Activated T-cell treated with anti-CD3 and anti-CD28 coated beads for 24 hours (primary cell): ENCODE data around the gene STAT3.
A peak's percentile ranks its signal among the peaks of the same experiment; 100 is the strongest.
"Not testable (repeated sequence)": the region's sequence is repeated elsewhere in the genome, so short reads cannot be mapped to it uniquely, and the experiment has no call there.

Experiments used
- DNase-seq: peaks from one replicate; pipeline ENCODE4 v3.0.0-alpha.2; 2020; ENCODE audit warnings: low read depth

The STAT3 gene

GRCh38 chr17:42346481-42346880 lies 41.8 kb downstream of the STAT3 start:
- no peak for DNase-seq

- DNase-seq = no peak
Observed at GRCh38 chr17:42345396-42346073, 42.7 kb downstream of the STAT3 start.

GRCh38 chr17:42342242-42343008 lies 45.8 kb downstream of the STAT3 start:
- DNase-seq = no peak

- DNase-seq = no peak
Observed at GRCh38 chr17:42341568-42341967, 46.7 kb downstream of the STAT3 start.

GRCh38 chr17:42340691-42341127 lies 47.5 kb downstream of the STAT3 start:
- peak; percentile 27 for DNase-seq

GRCh38 chr17:42339221-42339620 lies 49.0 kb downstream of the STAT3 start:
- DNase-seq = no peak

- no peak for DNase-seq
Observed at GRCh38 chr17:42338427-42338985, 49.7 kb downstream of the STAT3 start.

GRCh38 chr17:42337442-42337841 lies 50.8 kb downstream of the STAT3 start:
- peak; percentile 61 for DNase-seq

- DNase-seq = no peak
Observed at GRCh38 chr17:42334677-42335076, 53.6 kb downstream of the STAT3 start.

GRCh38 chr17:42333053-42333452 lies 55.2 kb downstream of the STAT3 start:
- DNase-seq = no peak

- DNase-seq = no peak
Observed at GRCh38 chr17:42329025-42329976, 58.9 kb downstream of the STAT3 start.

- DNase-seq = no peak
Observed at GRCh38 chr17:42325026-42325425, 63.2 kb downstream of the STAT3 start.

- DNase-seq = no peak
Observed at GRCh38 chr17:42323268-42323773, 64.9 kb downstream of the STAT3 start.

GRCh38 chr17:42322382-42323267 lies 65.6 kb downstream of the STAT3 start:
- DNase-seq = peak; percentile 90

GRCh38 chr17:42321555-42321954 lies 66.7 kb downstream of the STAT3 start:
- DNase-seq = no peak

GRCh38 chr17:42317967-42318366 lies 70.3 kb downstream of the STAT3 start:
- DNase-seq = not testable (repeated sequence)

GRCh38 chr17:42317266-42317845 lies 70.9 kb downstream of the STAT3 start:
- no peak for DNase-seq

- DNase-seq = no peak
Observed at GRCh38 chr17:42316755-42317154, 71.5 kb downstream of the STAT3 start.

- DNase-seq = no peak
Observed at GRCh38 chr17:42315402-42316156, 72.7 kb downstream of the STAT3 start.
